ENCODE results near the gene SLC22A12. TPM values are rescaled to one million over a fixed set of nuclear protein-coding genes. Genes with fewer than 3 reads are reported as not detected.

The SLC22A12 gene
- total and polyA plus RNA-seq, 2 experiments from 2014 or later = not detected

DNA sequence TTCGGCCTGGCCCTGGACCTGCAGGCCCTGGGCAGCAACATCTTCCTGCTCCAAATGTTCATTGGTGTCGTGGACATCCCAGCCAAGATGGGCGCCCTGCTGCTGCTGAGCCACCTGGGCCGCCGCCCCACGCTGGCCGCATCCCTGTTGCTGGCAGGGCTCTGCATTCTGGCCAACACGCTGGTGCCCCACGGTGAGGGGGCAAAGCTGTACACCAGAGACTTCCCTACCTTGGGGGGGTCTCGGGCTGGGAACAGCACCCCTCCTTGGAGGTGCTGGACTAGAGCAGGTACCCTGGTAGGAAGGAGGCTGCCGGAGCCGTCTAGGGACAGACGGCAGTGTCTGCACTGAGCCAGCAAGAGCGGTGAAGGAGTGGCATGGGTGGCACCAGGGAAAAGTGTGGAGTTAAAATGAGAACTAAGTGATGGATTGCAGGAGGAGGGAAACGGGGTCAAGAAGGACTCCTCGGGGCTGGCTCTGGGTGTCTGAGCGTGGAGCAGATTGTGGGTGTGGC lies 8.7 kb downstream of the SLC22A12 start:
- DNase-seq (ENCODE audit: low spot score) = no peak
- H3K27me3 ChIP-seq (ENCODE audit: insufficient read depth) = no peaks in the 10 kb centered on the region
- no peak overlapping the region for H3K27ac Mint-ChIP-seq

More for the DNA sequence above, 8.7 kb downstream of the SLC22A12 start:
- Mint-ChIP-seq H3K36me3 (ENCODE audit: low read depth) (no peaks in the 10 kb centered on the region), H3K4me1 (peaks cover 3% of the 10 kb centered on the region; the same call in 1 of the 3 replicates), H3K4me3 (no peak overlapping the region), H3K9me3 (peaks cover 5% of the 10 kb centered on the region), H3K27me3 (ENCODE audit: insufficient read depth, low read depth, poor library complexity) (peaks cover 8% of the 10 kb centered on the region)
- Histone ChIP-seq H3F3A (replicated peaks; ENCODE audit: low read depth) (no peaks in the 10 kb centered on the region), H3K36me3 (ENCODE audit: insufficient read depth) (no peaks in the 10 kb centered on the region), H3K27ac (ENCODE audit: low read depth) (no peak overlapping the region), H3K4me2 (no peak overlapping the region), H3K79me2 (replicated peaks; ENCODE audit: insufficient read depth) (no peaks in the 10 kb centered on the region), H3K4me1 (ENCODE audit: insufficient read depth) (no peaks in the 10 kb centered on the region), H3K4me3 (no peak overlapping the region), H2AFZ (no peak overlapping the region), H3K9me2 (ENCODE audit: insufficient read depth) (no peaks in the 10 kb centered on the region), H4K20me1 (replicated peaks; ENCODE audit: insufficient read depth) (no peaks in the 10 kb centered on the region)
- ATAC-seq = no peak
- TF ChIP-seq ZNF114 (CRISPR knock-in tag; IDR thresholded peaks at IDR 0.05) = no peak
- TF ChIP-seq CREB1 (CRISPR knock-in tag; IDR thresholded peaks at IDR 0.05; ENCODE audit: low read depth) = no peak
- TF ChIP-seq EZH2 (IDR thresholded peaks at IDR 0.05; ENCODE audit: low read depth, unreplicated experiment) = no peak
- TF ChIP-seq, protein P1, sequence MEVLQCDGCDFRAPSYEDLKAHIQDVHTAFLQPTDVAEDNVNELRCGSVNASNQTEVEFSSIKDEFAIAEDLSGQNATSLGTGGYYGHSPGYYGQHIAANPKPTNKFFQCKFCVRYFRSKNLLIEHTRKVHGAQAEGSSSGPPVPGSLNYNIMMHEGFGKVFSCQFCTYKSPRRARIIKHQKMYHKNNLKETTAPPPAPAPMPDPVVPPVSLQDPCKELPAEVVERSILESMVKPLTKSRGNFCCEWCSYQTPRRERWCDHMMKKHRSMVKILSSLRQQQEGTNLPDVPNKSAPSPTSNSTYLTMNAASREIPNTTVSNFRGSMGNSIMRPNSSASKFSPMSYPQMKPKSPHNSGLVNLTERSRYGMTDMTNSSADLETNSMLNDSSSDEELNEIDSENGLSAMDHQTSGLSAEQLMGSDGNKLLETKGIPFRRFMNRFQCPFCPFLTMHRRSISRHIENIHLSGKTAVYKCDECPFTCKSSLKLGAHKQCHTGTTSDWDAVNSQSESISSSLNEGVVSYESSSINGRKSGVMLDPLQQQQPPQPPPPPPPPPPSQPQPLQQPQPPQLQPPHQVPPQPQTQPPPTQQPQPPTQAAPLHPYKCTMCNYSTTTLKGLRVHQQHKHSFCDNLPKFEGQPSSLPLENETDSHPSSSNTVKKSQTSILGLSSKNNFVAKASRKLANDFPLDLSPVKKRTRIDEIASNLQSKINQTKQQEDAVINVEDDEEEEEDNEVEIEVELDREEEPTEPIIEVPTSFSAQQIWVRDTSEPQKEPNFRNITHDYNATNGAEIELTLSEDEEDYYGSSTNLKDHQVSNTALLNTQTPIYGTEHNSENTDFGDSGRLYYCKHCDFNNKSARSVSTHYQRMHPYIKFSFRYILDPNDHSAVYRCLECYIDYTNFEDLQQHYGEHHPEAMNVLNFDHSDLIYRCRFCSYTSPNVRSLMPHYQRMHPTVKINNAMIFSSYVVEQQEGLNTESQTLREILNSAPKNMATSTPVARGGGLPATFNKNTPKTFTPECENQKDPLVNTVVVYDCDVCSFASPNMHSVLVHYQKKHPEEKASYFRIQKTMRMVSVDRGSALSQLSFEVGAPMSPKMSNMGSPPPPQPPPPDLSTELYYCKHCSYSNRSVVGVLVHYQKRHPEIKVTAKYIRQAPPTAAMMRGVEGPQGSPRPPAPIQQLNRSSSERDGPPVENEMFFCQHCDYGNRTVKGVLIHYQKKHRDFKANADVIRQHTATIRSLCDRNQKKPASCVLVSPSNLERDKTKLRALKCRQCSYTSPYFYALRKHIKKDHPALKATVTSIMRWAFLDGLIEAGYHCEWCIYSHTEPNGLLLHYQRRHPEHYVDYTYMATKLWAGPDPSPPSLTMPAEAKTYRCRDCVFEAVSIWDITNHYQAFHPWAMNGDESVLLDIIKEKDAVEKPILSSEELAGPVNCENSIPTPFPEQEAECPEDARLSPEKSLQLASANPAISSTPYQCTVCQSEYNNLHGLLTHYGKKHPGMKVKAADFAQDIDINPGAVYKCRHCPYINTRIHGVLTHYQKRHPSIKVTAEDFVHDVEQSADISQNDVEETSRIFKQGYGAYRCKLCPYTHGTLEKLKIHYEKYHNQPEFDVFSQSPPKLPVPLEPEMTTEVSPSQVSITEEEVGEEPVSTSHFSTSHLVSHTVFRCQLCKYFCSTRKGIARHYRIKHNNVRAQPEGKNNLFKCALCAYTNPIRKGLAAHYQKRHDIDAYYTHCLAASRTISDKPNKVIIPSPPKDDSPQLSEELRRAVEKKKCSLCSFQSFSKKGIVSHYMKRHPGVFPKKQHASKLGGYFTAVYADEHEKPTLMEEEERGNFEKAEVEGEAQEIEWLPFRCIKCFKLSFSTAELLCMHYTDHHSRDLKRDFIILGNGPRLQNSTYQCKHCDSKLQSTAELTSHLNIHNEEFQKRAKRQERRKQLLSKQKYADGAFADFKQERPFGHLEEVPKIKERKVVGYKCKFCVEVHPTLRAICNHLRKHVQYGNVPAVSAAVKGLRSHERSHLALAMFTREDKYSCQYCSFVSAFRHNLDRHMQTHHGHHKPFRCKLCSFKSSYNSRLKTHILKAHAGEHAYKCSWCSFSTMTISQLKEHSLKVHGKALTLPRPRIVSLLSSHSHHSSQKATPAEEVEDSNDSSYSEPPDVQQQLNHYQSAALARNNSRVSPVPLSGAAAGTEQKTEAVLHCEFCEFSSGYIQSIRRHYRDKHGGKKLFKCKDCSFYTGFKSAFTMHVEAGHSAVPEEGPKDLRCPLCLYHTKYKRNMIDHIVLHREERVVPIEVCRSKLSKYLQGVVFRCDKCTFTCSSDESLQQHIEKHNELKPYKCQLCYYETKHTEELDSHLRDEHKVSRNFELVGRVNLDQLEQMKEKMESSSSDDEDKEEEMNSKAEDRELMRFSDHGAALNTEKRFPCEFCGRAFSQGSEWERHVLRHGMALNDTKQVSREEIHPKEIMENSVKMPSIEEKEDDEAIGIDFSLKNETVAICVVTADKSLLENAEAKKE (CRISPR knock-in tag; IDR thresholded peaks at IDR 0.05) = no peak
- TF ChIP-seq ZNF331 (CRISPR knock-in tag; IDR thresholded peaks at IDR 0.05; ENCODE audit: low read depth) = no peak
- TF ChIP-seq STAT1 (IDR thresholded peaks at IDR 0.05; ENCODE audit: unreplicated experiment) = no peak
- TF ChIP-seq, protein P2, sequence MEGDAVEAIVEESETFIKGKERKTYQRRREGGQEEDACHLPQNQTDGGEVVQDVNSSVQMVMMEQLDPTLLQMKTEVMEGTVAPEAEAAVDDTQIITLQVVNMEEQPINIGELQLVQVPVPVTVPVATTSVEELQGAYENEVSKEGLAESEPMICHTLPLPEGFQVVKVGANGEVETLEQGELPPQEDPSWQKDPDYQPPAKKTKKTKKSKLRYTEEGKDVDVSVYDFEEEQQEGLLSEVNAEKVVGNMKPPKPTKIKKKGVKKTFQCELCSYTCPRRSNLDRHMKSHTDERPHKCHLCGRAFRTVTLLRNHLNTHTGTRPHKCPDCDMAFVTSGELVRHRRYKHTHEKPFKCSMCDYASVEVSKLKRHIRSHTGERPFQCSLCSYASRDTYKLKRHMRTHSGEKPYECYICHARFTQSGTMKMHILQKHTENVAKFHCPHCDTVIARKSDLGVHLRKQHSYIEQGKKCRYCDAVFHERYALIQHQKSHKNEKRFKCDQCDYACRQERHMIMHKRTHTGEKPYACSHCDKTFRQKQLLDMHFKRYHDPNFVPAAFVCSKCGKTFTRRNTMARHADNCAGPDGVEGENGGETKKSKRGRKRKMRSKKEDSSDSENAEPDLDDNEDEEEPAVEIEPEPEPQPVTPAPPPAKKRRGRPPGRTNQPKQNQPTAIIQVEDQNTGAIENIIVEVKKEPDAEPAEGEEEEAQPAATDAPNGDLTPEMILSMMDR (conservative IDR thresholded peaks at IDR 0.05; ENCODE audit: low read depth in 2 of 2) = no peak
- no peak for TF ChIP-seq NANOG (IDR thresholded peaks at IDR 0.05; ENCODE audit: borderline replicate concordance)
- TF ChIP-seq POLR2AphosphoS5 (IDR thresholded peaks at IDR 0.05; ENCODE audit: low read depth) = no peak
- TF ChIP-seq, protein P3, sequence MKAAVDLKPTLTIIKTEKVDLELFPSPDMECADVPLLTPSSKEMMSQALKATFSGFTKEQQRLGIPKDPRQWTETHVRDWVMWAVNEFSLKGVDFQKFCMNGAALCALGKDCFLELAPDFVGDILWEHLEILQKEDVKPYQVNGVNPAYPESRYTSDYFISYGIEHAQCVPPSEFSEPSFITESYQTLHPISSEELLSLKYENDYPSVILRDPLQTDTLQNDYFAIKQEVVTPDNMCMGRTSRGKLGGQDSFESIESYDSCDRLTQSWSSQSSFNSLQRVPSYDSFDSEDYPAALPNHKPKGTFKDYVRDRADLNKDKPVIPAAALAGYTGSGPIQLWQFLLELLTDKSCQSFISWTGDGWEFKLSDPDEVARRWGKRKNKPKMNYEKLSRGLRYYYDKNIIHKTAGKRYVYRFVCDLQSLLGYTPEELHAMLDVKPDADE (IDR thresholded peaks at IDR 0.05) = no peak
- no peak for TF ChIP-seq EZH2phosphoT487 (IDR thresholded peaks at IDR 0.05; ENCODE audit: unreplicated experiment)
- TF ChIP-seq JUNB (IDR thresholded peaks at IDR 0.05; ENCODE audit: unreplicated experiment) = no peak
- TF ChIP-seq, protein P4, sequence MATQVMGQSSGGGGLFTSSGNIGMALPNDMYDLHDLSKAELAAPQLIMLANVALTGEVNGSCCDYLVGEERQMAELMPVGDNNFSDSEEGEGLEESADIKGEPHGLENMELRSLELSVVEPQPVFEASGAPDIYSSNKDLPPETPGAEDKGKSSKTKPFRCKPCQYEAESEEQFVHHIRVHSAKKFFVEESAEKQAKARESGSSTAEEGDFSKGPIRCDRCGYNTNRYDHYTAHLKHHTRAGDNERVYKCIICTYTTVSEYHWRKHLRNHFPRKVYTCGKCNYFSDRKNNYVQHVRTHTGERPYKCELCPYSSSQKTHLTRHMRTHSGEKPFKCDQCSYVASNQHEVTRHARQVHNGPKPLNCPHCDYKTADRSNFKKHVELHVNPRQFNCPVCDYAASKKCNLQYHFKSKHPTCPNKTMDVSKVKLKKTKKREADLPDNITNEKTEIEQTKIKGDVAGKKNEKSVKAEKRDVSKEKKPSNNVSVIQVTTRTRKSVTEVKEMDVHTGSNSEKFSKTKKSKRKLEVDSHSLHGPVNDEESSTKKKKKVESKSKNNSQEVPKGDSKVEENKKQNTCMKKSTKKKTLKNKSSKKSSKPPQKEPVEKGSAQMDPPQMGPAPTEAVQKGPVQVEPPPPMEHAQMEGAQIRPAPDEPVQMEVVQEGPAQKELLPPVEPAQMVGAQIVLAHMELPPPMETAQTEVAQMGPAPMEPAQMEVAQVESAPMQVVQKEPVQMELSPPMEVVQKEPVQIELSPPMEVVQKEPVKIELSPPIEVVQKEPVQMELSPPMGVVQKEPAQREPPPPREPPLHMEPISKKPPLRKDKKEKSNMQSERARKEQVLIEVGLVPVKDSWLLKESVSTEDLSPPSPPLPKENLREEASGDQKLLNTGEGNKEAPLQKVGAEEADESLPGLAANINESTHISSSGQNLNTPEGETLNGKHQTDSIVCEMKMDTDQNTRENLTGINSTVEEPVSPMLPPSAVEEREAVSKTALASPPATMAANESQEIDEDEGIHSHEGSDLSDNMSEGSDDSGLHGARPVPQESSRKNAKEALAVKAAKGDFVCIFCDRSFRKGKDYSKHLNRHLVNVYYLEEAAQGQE (IDR thresholded peaks at IDR 0.05; ENCODE audit: unreplicated experiment) = no peak
